HFFc6 (cell line): ENCODE data around the gene GAST. TPM values are rescaled to one million over a fixed set of nuclear protein-coding genes. Genes with fewer than 3 reads are reported as not detected.

ENCODE experiments used
- DNase-seq: peaks from one replicate; pipeline ENCODE4 v3.0.0-alpha.2; 2018
- H3K27ac Mint-ChIP-seq: 2 replicates; pipeline ENCODE4 v1.8.0; 2020; ENCODE audit warnings: mild to moderate bottlenecking, mixed read lengths
- H3K27me3 Mint-ChIP-seq: 2 replicates; pipeline ENCODE4 v1.8.0; 2021; ENCODE audit warnings: mild to moderate bottlenecking, moderate library complexity, mixed read lengths; ENCODE audit not compliant: insufficient read depth
- H3K36me3 Mint-ChIP-seq: 2 replicates; pipeline ENCODE4 v1.8.0; 2021; ENCODE audit warnings: low read depth, mixed read lengths
- H3K4me1 Mint-ChIP-seq: 2 replicates; pipeline ENCODE4 v1.8.0; 2020; ENCODE audit warnings: low read depth, mixed read lengths
- H3K4me3 Mint-ChIP-seq: 2 replicates; pipeline ENCODE4 v1.8.0; 2020; ENCODE audit warnings: mild to moderate bottlenecking, moderate library complexity, mixed read lengths
- H3K9me3 Mint-ChIP-seq: 2 replicates; pipeline ENCODE4 v1.8.0; 2020; ENCODE audit warnings: mild to moderate bottlenecking, mixed read lengths
- CTCF ChIP-seq: fragments of 200-600 bp; sonication (generic); IDR thresholded peaks from 2 replicates; pipeline ENCODE4 v1.5.0; 2021; ENCODE audit warnings: antibody characterized with exemption, mild to moderate bottlenecking
- total RNA-seq, 6 experiments: library from RNA; stranded (reverse); fragmentation: NEBNext Ultra II Directional; extraction: Animal tissue kit (Norgen Biotek cat#: 25700); gene quantifications; 2 replicates in 1 of 6; 3 replicates in 5 of 6; pipeline ENCODE4 v1.2.3, GENCODE V29; 2021

The GAST gene
- total RNA-seq, 6 experiments from 2014 or later = not detected

- Mint-ChIP-seq H3K9me3 (no peaks in the 10 kb centered on the region), H3K4me1 (no peaks in the 10 kb centered on the region)
- DNase-seq = no peak
Measured at GRCh38 chr17:41723801-41724475, 11.8 kb downstream of the GAST start.

GRCh38 chr17:41724476-41725050 lies 12.4 kb downstream of the GAST start:
- Mint-ChIP-seq H3K4me1 (no peaks in the 10 kb centered on the region), H3K9me3 (no peaks in the 10 kb centered on the region), H3K27me3 (peaks cover 29% of the 10 kb centered on the region), H3K27ac (no peak overlapping the region), H3K36me3 (no peaks in the 10 kb centered on the region), H3K4me3 (no peak overlapping the region)
- no peak for TF ChIP-seq CTCF
- no peak for DNase-seq

More at GRCh38 chr17:41723801-41724475, 11.8 kb downstream of the GAST start:
- TF ChIP-seq CTCF = no peak
- H3K27me3 Mint-ChIP-seq = peaks cover 32% of the 10 kb centered on the region
- no peak overlapping the region for H3K27ac Mint-ChIP-seq
- no peaks in the 10 kb centered on the region for H3K36me3 Mint-ChIP-seq
- H3K4me3 Mint-ChIP-seq = no peak overlapping the region

- Mint-ChIP-seq H3K27ac (no peak overlapping the region), H3K9me3 (no peaks in the 10 kb centered on the region), H3K4me3 (no peak overlapping the region), H3K36me3 (no peaks in the 10 kb centered on the region), H3K4me1 (no peaks in the 10 kb centered on the region), H3K27me3 (peaks cover 29% of the 10 kb centered on the region)
- TF ChIP-seq CTCF = no peak
- no peak for DNase-seq
Measured at GRCh38 chr17:41725134-41725533, 13.0 kb downstream of the GAST start.

GRCh38 chr17:41728056-41728455 lies 15.9 kb downstream of the GAST start:
- no peak for TF ChIP-seq CTCF
- Mint-ChIP-seq H3K4me3 (no peak overlapping the region), H3K27me3 (peaks cover 42% of the 10 kb centered on the region), H3K27ac (no peak overlapping the region), H3K36me3 (no peaks in the 10 kb centered on the region), H3K4me1 (no peaks in the 10 kb centered on the region), H3K9me3 (no peaks in the 10 kb centered on the region)
- no peak for DNase-seq

- no peak for TF ChIP-seq CTCF
- Mint-ChIP-seq H3K27me3 (peaks cover 43% of the 10 kb centered on the region), H3K9me3 (no peaks in the 10 kb centered on the region), H3K36me3 (no peaks in the 10 kb centered on the region), H3K27ac (no peak overlapping the region), H3K4me1 (no peaks in the 10 kb centered on the region), H3K4me3 (no peak overlapping the region)
- DNase-seq = no peak
Measured at GRCh38 chr17:41730479-41730878, 18.3 kb downstream of the GAST start.
